Lower lobe of right lung (tissue), 2 donors: Measurements from ENCODE around the gene RASL12. TPM values are rescaled to one million over a fixed set of nuclear protein-coding genes. Genes with fewer than 3 reads are reported as not detected.
A peak's percentile ranks its signal among the peaks of the same experiment; 100 is the strongest.
"Not testable (repeated sequence)": the region's sequence is repeated elsewhere in the genome, so short reads cannot be mapped to it uniquely, and the experiment has no call there.

Experiments used
- ATAC-seq, 2 donors: fragments of 200-7000 bp; cut with Tn5 transposase; one replicate each; pipeline ENCODE4 v1.9.1; 2020 to 2022; ENCODE audit warnings: mild to moderate bottlenecking in 2 of 2, moderate library complexity in 2 of 2
- DNase-seq: peaks from one replicate; pipeline ENCODE4 v3.0.0-alpha.2; 2020
- H3K27ac ChIP-seq: fragments of 200-600 bp; one replicate; pipeline ENCODE4 v1.8.0; 2022
- H3K27me3 ChIP-seq: fragments of 200-600 bp; one replicate; pipeline ENCODE4 v1.8.0; 2022; ENCODE audit warnings: low read depth
- H3K36me3 ChIP-seq: fragments of 200-600 bp; one replicate; pipeline ENCODE4 v1.8.0; 2022; ENCODE audit warnings: mild to moderate bottlenecking
- H3K4me1 ChIP-seq: fragments of 200-600 bp; one replicate; pipeline ENCODE4 v1.8.0; 2022
- H3K4me3 ChIP-seq: fragments of 200-600 bp; one replicate; pipeline ENCODE4 v1.8.0; 2022; ENCODE audit warnings: mild to moderate bottlenecking
- H3K9me3 ChIP-seq: fragments of 200-600 bp; one replicate; pipeline ENCODE4 v1.8.0; 2022
- intact Hi-C: fragments of 100-400 bp; cut with DNase I; formaldehyde crosslinking; loops from one replicate; pipeline ENCODE4 v1.11.0; 2022
- total RNA-seq: library from RNA; stranded (reverse); fragmentation: NEBNext Ultra II Directional; extraction: Animal tissue kit (Norgen Biotek cat#: 25700); gene quantifications from one replicate; pipeline ENCODE4 v1.2.1, GENCODE V29; 2021
- TF ChIP-seq, protein P1 (sequence below): fragments of 200-600 bp; IDR thresholded peaks from one replicate; pipeline ENCODE4 v1.8.0; 2022; ENCODE audit warnings: antibody characterized with exemption, mild to moderate bottlenecking
- donor health status: DM: no; HTN: yes; CAD: no; lungs with severe emphysema.

The RASL12 gene
- total RNA-seq, 1 donor from 2014 or later = 21.5 TPM

DNA sequence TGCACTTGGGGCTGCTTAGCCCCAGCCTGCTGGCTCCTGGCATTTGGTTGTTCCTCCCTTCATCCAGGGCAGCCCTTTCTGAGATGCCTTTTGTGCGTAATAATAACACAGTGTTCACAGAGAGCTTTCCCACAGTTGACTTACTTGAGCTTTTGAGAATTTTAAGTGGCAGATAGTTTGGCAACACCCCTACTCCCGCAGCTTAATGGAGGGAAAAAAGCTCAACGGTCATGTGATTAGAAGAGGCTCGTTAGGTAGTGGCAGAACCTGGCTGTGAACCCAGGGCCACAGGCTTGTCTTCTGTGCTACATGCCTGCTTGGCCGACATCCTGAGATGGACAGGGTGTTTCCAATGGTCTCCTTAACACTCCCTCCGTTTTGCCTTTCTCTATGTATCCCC is 13.5 kb upstream of the RASL12 start:
- peak; percentile 44 for DNase-seq
- peak; percentile 57 to 71 for ATAC-seq
- H3K27ac ChIP-seq = peak overlapping the region; percentile 43
- H3K27me3 ChIP-seq = peaks cover 18% of the 10 kb centered on the region
- H3K4me3 ChIP-seq = no peak overlapping the region
- intact Hi-C loops = no loop called here
- TF ChIP-seq, protein P1, sequence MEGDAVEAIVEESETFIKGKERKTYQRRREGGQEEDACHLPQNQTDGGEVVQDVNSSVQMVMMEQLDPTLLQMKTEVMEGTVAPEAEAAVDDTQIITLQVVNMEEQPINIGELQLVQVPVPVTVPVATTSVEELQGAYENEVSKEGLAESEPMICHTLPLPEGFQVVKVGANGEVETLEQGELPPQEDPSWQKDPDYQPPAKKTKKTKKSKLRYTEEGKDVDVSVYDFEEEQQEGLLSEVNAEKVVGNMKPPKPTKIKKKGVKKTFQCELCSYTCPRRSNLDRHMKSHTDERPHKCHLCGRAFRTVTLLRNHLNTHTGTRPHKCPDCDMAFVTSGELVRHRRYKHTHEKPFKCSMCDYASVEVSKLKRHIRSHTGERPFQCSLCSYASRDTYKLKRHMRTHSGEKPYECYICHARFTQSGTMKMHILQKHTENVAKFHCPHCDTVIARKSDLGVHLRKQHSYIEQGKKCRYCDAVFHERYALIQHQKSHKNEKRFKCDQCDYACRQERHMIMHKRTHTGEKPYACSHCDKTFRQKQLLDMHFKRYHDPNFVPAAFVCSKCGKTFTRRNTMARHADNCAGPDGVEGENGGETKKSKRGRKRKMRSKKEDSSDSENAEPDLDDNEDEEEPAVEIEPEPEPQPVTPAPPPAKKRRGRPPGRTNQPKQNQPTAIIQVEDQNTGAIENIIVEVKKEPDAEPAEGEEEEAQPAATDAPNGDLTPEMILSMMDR = no peak
- H3K4me1 ChIP-seq = peaks cover 62% of the 10 kb centered on the region
- no peaks in the 10 kb centered on the region for H3K36me3 ChIP-seq
- no peaks in the 10 kb centered on the region for H3K9me3 ChIP-seq

GRCh38 chr15:65079580-65079979 is 11.8 kb upstream of the RASL12 start:
- Histone ChIP-seq H3K4me1 (peaks cover 47% of the 10 kb centered on the region), H3K27me3 (peaks cover 18% of the 10 kb centered on the region), H3K4me3 (no peak overlapping the region), H3K27ac (no peak overlapping the region), H3K36me3 (no peaks in the 10 kb centered on the region), H3K9me3 (no peaks in the 10 kb centered on the region)
- peak; percentile 14 for DNase-seq
- ATAC-seq = no peak
- intact Hi-C loops = no loop called here
- TF ChIP-seq, protein P1 = no peak

GRCh38 chr15:65077981-65078352 is 10.2 kb upstream of the RASL12 start:
- Histone ChIP-seq H3K4me1 (peaks cover 30% of the 10 kb centered on the region), H3K27ac (no peak overlapping the region), H3K9me3 (no peaks in the 10 kb centered on the region), H3K27me3 (peaks cover 18% of the 10 kb centered on the region), H3K4me3 (no peak overlapping the region), H3K36me3 (no peaks in the 10 kb centered on the region)
- ATAC-seq (peak; percentile 72 to 81), DNase-seq (peak; percentile 77)
- intact Hi-C loops = no loop called here
- TF ChIP-seq, protein P1 = peak; percentile 62

- ATAC-seq (no peak), DNase-seq (no peak)
- Histone ChIP-seq H3K27ac (no peak overlapping the region), H3K36me3 (no peaks in the 10 kb centered on the region), H3K4me3 (no peak overlapping the region), H3K27me3 (peaks cover 18% of the 10 kb centered on the region), H3K4me1 (peaks cover 25% of the 10 kb centered on the region), H3K9me3 (no peaks in the 10 kb centered on the region)
- TF ChIP-seq, protein P1 = no peak
- intact Hi-C loops = no loop called here
Measured at GRCh38 chr15:65077291-65077980, 9.6 kb upstream of the RASL12 start.

- H3K4me1 ChIP-seq = peaks cover 18% of the 10 kb centered on the region
- H3K36me3 ChIP-seq = no peaks in the 10 kb centered on the region
- TF ChIP-seq, protein P1 = no peak
- no peaks in the 10 kb centered on the region for H3K9me3 ChIP-seq
- ATAC-seq (no peak), DNase-seq (peak; percentile 30)
- intact Hi-C loops = no loop called here
- H3K27me3 ChIP-seq = peaks cover 18% of the 10 kb centered on the region
- H3K27ac ChIP-seq = no peak within 1 kb of the TSS
- H3K4me3 ChIP-seq = no peak within 1 kb of the TSS
Measured at GRCh38 chr15:65076486-65077290, 8.9 kb upstream of the RASL12 start, which contains the start of gene KBTBD13. Gene KBTBD13, plus strand, starts transcription at chr15:65076746. Its CDS starts 70 bp downstream, at chr15:65076816.

- H3K27ac ChIP-seq, intact Hi-C loops, DNase-seq, H3K36me3 ChIP-seq, H3K9me3 ChIP-seq, H3K4me3 ChIP-seq, ATAC-seq: not testable (repeated sequence)
- Histone ChIP-seq H3K4me1 (peaks cover 18% of the 10 kb centered on the region), H3K27me3 (peaks cover 18% of the 10 kb centered on the region)
Measured at GRCh38 chr15:65075607-65076395, 8.0 kb upstream of the RASL12 start.

- H3K27ac ChIP-seq, intact Hi-C loops, ATAC-seq, H3K4me3 ChIP-seq, H3K9me3 ChIP-seq, H3K36me3 ChIP-seq: not testable (repeated sequence)
- Histone ChIP-seq H3K4me1 (peaks cover 26% of the 10 kb centered on the region), H3K27me3 (peaks cover 18% of the 10 kb centered on the region)
- DNase-seq = peak; percentile 18
Measured at GRCh38 chr15:65074946-65075345, 7.2 kb upstream of the RASL12 start.
